Epithelial cell of esophagus (primary cell): ENCODE measurements around the gene HACD2.

Source experiments
- DNase-seq: peaks from one replicate; pipeline ENCODE4 v3.0.0; 2010; ENCODE audit warnings: low read depth
- H3K4me3 ChIP-seq: 2 replicates; pipeline ENCODE4 v1.5.1; 2011; ENCODE audit warnings: mild to moderate bottlenecking, low read length, control low read depth
- TF ChIP-seq, protein P1 (sequence below): IDR thresholded peaks from 2 replicates; pipeline ENCODE4 v1.5.1; 2011; ENCODE audit warnings: low read depth, mild to moderate bottlenecking, low read length, control low read depth, inconsistent platforms; ENCODE audit not compliant: insufficient read depth; ENCODE audit errors: missing control alignments

HACD2 gene

DNA sequence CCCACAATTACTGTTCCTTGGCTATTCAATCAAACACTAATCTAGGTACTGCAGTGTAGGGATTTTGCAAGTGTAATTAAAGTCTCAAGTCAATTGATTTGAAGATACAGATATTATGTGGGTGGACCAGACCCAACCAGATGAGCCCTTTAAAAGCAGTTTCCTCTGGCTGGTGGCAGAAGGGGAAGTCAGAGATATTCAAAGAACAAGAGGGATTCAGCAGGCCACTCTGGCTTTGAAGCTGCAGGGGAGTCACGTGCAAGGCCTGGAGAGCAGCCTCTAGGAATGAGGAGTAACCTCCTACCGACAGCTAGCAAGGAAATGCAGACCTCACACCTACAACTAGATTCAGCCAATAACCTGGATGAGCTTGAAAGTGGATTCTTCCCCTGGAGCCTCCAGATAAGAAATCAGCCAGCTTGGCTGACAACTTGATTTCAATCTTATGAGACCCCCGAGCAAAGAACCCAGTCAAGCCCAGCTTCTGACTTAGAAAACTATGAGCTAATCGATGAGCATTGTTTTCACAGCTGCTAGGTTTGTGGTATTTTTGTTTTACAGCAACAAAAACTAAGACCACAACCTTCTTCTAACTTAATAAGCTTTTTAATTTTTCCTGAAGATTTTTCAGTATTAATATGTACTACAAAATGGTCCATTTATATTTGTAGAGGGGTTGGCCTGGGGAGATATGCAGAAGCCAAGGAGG is 13.4 kb downstream of the HACD2 start:
- TF ChIP-seq, protein P1, sequence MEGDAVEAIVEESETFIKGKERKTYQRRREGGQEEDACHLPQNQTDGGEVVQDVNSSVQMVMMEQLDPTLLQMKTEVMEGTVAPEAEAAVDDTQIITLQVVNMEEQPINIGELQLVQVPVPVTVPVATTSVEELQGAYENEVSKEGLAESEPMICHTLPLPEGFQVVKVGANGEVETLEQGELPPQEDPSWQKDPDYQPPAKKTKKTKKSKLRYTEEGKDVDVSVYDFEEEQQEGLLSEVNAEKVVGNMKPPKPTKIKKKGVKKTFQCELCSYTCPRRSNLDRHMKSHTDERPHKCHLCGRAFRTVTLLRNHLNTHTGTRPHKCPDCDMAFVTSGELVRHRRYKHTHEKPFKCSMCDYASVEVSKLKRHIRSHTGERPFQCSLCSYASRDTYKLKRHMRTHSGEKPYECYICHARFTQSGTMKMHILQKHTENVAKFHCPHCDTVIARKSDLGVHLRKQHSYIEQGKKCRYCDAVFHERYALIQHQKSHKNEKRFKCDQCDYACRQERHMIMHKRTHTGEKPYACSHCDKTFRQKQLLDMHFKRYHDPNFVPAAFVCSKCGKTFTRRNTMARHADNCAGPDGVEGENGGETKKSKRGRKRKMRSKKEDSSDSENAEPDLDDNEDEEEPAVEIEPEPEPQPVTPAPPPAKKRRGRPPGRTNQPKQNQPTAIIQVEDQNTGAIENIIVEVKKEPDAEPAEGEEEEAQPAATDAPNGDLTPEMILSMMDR, result no peak
- no peak for DNase-seq

DNA sequence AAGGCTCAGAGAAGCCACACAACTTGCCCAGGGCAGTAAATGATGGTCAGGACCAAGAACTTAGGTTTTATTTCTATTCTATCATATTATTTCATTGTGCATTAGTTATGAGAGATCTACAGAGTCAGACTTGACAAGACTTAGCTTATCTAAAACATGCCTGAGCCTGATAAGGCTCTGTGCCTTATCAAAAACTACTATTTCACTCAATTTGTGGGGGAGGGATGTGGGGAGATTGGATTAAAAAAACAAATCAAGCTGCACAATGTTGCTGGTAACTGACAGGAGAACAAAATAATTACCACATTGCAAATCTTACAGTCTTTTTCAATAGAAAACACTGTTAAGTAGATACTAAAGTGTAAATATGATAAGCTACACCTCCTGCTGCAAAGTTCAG is 16.0 kb downstream of the HACD2 start:
- no peak for DNase-seq
- H3K4me3 ChIP-seq, result no peak overlapping the region
- TF ChIP-seq, protein P1, result no peak

More for the DNA sequence above, 13.4 kb downstream of the HACD2 start:
- no peak overlapping the region for H3K4me3 ChIP-seq

DNA sequence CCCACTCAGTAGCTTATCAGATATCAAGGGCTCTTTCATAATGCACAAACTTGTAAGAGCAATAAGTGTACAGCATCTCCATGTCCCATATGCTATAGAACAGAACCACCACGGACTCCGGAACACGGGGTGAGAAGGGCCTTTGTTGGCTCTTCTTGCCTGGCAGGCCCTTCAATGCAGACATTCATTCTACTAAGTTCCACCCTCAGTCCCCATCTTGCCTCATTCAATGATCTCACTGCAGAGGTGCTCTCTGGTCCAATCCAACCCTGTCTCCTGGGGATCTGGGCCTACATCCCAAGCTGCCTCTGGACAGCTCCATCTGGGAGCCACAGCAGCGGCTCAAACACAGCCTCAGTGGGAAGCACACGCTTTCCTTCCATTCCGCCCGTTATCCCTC is 16.8 kb downstream of the HACD2 start:
- DNase-seq, result no peak
- no peak overlapping the region for H3K4me3 ChIP-seq
- TF ChIP-seq, protein P1, result no peak

DNA sequence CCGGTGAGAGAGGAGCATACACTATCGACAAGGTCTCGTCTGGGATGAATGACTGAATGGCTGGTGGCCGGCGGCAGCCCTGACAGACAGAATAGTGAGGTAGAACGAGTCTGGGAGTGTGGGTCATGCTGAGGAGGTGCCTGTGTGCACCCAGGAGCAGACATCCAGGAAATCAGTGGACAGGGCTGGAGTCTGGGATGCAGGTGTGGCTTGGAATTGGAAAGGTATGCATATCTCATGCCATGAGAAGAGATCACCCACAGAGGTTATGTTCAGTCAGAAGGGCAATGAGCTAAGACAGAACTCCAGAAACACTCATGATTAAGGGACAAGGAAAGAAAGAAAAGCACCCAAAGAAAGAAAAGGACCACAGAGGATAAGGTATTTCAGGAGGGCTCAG is 20.8 kb downstream of the HACD2 start:
- no peak for DNase-seq
- no peak overlapping the region for H3K4me3 ChIP-seq
- TF ChIP-seq, protein P1, result no peak

DNA sequence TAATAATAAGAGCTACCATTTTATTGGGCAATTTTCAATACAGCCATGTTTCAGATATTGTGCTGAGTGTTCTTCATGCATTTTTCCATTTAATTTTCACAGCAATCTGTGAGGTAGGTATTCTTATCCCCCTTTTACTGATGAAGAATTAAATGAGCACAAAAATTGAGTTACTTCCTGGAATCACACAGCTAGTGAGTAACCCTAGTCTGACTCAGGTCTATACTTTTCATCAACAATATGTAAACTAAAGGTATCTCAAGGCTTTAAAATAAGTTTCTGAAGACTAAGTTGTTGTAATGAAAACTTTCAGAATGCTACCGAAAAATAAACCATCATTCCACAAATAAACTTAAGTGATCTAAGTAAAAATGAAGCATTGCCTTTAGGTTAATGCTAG is 22.3 kb downstream of the HACD2 start:
- DNase-seq, result no peak

DNA sequence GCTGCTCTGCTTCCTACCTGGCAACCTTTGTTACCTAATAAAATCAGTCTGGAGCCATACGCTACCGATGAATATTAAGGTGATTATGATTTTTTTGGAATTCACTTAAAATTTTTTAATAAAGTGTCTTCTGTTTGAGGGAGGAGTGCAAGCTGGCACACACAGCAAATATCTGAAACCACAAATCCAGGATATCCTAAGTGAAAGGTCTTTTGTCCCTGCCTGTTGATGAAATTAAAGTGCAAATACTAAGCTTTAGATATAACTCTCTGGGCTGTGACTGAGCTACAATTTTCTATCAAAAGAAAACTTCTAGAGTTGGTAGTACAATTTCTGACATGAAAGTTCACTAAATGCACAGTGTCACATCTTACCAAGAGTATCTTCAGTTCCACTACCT is 23.7 kb downstream of the HACD2 start:
- TF ChIP-seq, protein P1, result no peak
- H3K4me3 ChIP-seq, result no peak overlapping the region
- DNase-seq, result no peak

More for the DNA sequence above, 22.3 kb downstream of the HACD2 start:
- TF ChIP-seq, protein P1, result no peak
- no peak overlapping the region for H3K4me3 ChIP-seq
